HG02642 (cell line): ENCODE data around the gene NPIPA1.
"Not testable (repeated sequence)": the region's sequence is repeated elsewhere in the genome, so short reads cannot be mapped to it uniquely, and the experiment has no call there.

ENCODE experiments used
- ATAC-seq: cut with Tn5 transposase; IDR thresholded peaks from one replicate; pipeline ENCODE4 v1.9.1; 2021; ENCODE audit warnings: mild to moderate bottlenecking; ENCODE audit not compliant: unreplicated experiment, poor library complexity

NPIPA1 gene

GRCh38 chr16:14937143-14937542, at the start of gene NPIPA1:
TSS of gene NPIPA1 (plus strand) at chr16:14937443. CDS start at chr16:14937443, 0 bp downstream.
- not testable (repeated sequence) for ATAC-seq

DNA sequence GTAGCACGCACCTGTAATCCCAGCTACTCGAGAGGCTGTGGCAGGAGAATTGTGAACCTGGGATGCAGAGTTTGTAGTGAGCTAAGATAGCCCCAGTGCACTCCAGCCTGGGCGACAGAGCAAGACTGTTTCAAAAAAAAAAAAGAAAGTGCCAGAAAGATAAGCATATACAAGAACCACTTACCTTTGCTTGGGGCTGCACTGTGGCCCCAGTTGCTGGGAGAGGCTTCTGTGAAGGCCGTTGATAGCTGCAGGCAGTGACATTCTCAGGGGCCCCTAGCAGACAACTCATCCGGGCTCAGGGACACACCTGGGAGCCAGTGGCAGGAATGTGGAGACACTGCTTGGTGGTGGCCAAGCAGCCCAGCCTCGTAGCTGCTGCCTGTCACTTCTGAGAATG, 45.1 kb upstream of the NPIPA1 start:
- not testable (repeated sequence) for ATAC-seq

DNA sequence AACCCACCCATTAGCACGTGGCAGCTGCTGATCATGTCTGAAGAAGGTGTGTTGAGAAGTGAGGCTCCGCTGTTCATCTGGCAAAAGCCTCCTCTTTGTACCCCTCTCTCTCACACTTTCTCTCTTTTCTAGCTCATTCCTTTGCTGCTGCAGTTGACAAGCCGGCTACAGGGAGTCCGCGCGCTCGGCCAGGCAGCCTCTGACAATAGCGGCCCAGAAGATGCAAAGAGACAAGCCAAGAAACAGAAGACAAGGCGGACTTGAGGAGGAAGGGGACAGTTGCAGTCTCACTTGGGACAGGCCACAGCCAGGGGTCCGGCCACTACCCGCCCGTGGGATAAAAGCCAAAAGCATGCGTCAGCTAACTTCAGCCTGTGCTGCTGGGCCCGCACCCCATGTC, 41.9 kb upstream of the NPIPA1 start:
- not testable (repeated sequence) for ATAC-seq

GRCh38 chr16:14896023-14896422, 41.2 kb upstream of the NPIPA1 start:
- ATAC-seq = not testable (repeated sequence)

DNA sequence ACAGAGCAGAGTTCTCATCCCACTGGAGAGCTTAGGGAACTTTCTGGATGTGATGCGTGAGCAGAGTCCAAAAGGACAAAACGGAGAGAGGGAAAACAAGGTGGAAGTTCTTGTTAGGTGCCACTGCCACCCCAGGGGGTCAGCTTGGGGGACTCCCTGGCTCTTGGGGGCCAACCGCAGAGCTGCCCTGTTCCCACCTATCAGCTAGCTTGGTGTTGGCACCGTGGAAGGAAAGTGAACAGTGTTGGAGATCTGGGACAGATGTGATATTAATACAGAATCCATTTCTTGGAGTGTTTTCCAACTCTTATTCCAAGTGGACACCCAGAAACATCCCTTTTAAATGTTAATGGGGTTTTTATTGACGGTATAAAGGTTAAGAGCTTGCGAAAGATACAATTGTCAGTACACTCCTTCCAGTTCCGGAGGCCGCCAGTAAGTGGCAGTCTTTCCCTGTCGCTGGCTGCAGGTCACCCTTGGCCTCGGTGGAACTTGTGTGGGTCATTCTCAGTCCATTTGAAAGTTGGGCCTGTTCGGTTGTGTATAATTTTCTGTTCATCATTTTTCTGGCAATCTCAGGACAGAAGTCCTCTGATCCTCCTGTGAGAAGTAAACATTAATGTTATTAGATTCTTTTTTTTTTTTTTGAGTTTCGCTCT, 40.1 kb upstream of the NPIPA1 start:
- ATAC-seq = not testable (repeated sequence)

DNA sequence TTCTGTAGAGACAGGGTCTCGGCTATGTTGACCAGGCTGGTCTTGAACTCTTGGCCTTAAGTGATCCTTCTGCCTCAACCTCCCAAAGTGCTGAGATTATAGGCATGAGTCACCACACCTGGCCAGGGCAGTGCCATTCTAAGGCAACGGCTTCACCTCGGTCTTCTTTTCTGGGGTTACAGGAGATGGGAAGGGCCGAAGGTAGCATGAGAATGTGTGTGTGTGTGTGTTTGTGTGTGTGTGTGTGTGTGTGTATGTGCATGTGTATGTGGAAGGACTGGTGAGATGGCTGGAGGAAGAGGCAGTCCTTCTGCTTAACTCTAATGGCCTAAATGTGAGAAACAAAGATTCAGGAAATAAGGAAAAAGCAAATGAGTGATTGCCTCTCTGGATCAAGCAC, 39.1 kb upstream of the NPIPA1 start:
- not testable (repeated sequence) for ATAC-seq

DNA sequence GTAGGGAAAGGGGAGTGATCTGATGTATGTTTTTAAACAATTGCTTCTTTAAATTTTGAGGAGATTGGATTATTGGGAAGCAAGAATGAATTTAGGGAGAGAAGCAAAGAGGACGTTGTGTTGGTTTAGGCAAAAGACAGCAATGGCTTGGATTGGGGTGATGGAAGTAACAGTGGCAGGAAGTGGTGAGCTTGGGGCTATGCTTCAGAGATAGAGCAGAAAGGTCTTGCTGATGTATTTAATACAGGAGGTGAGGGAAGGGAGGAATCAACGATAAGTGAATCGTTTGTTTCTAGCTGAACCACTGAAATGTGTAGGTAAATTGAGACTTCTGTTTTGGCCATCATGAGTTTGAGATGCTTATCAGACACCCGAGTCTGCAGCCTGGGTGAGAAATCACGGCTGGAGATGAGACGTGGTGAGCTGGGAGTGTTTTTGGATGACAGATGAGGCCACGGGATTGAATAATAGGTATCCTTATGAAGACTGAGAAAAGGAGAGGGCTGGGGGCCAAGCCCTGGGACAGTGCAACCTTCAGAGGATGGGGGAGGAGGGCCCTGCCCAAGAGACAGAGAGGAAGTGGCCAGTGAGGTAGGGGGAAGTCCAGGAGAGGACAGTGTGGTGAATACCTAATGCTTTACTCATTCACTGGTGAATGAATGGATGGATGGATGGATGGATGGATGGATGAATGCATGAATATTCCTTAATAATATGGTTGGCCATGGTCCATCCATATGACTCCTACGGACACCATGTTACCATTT, 33.9 kb upstream of the NPIPA1 start:
- not testable (repeated sequence) for ATAC-seq

GRCh38 chr16:14909744-14910143, 27.5 kb upstream of the NPIPA1 start:
- not testable (repeated sequence) for ATAC-seq

DNA sequence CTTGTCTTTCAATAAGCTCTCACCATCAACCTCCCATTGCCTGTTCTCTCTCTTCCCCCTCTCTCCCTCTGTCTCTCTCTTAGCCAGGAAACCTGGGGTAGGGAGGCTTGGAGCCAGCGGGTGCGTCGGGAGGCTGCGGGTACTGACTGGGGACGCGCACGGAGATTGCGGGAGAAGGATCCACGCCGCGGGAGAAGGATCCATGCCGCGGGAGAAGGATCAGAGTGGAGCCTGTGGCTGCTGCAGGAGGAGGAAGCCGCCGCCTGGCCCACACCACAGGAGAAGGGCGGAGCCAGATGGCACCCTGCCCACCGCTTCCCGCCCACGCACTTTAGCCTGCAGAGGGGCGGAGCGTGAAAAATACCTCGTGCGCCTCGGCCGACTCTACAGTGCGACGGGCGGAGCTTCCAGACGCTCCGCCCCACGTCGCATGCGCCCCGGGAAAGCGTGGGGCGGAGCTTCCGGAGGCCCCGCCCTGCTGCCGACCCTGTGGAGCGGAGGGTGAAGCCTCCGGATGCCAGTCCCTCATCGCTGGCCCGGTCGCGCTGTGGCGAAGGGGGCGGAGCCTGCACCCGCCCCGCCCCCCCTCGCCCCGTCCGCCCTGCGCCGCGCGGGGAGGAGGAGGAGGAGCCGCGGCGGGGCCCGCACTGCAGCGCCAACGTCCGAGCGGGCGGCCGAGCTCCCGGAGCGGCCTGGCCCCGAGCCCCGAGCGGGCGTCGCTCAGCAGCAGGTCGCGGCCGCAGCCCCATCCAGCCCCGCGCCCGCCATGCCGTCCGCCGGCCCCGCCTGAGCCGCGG, 26.2 kb upstream of the NPIPA1 start:
- ATAC-seq = peak; percentile 80

- not testable (repeated sequence) for ATAC-seq
These were observed 25.3 kb upstream of the NPIPA1 start for GRCh38 chr16:14911954-14912353.

DNA sequence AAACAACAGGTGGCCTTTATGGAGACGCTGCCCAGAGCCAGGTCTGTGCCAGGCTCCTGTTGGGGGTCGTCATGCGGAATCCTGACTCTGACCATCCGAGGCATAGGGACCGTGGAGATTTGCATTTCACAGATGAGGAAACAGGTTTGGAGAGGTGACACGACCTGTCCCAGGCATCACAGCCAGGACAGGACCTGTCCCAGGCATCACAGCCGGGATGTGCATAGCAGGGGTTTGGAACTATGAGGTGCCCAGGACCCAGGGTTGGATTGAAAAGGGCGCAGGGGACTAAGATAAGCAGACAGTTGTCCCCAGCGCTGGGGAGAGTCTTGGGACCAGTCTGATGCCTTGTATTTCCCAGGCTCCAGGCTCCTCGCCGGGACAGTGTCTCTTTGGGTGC, 24.7 kb upstream of the NPIPA1 start:
- not testable (repeated sequence) for ATAC-seq

DNA sequence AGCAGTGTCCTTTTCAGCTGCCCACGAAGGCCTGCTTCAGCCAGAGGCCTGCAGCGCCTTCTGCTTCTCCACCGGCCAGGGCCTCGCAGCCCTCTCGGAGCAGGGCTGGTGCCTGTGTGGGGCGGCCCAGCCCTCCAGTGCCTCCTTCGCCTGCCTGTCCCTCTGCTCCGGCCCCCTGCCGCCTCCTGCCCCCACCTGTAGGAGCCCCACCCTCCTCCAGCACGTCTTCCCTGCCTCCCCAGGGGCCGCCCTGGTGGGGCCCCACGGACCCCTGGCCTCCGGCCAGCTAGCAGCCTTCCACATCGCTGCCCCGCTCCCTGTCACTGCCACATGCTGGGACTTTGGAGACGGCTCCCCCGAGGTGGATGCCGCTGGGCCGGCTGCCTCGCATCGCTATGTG, 18.7 kb upstream of the NPIPA1 start:
- ATAC-seq = not testable (repeated sequence)

DNA sequence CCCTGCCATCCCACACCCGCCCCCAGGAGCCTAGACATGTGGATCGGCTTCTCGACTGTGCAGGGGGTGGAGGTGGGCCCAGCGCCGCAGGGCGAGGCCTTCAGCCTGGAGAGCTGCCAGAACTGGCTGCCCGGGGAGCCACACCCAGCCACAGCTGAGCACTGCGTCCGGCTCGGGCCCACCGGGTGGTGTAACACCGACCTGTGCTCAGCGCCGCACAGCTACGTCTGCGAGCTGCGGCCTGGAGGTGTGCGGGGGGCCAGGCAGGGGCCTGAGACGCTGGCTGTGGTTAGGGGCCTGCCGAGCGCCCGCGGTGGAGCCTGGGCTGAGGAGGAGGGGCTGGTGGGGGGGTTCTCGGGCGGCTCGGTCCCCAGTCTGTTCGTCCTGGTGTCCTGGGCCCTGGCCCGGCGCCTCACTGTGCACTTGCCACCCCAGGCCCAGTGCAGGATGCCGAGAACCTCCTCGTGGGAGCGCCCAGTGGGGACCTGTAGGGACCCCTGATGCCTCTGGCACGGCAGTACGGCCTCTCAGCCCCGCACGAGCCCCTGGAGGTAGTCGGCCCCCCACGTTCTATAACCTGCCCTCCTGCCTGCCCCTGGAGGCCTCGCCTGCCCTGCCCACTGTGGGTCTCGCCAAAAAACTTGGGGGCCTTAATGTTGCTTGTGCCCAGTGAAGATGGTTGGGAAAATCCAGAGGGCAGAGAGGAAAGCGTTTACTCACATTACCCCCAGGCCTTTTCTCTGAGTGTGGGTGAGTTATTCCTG, 17.2 kb upstream of the NPIPA1 start:
- ATAC-seq = not testable (repeated sequence)

DNA sequence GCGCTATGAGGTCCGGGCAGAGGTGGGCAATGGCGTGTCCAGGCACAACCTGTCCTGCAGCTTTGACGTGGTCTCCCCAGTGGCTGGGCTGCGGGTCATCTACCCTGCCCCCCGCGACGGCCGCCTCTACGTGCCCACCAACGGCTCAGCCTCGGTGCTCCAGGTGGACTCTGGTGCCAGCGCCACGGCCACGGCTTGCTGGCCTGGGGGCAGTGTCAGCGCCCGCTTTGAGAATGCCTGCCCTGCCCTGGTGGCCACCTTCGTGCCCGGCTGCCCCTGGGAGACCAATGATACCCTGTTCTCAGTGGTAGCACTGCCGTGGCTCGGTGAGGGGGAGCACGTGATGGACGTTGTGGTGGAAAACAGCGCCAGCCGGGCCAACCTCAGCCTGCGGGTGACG, 15.0 kb upstream of the NPIPA1 start:
- ATAC-seq = not testable (repeated sequence)

GRCh38 chr16:14922968-14923367, 14.3 kb upstream of the NPIPA1 start:
- ATAC-seq = not testable (repeated sequence)

GRCh38 chr16:14923394-14924088, 13.7 kb upstream of the NPIPA1 start:
- ATAC-seq = not testable (repeated sequence)

DNA sequence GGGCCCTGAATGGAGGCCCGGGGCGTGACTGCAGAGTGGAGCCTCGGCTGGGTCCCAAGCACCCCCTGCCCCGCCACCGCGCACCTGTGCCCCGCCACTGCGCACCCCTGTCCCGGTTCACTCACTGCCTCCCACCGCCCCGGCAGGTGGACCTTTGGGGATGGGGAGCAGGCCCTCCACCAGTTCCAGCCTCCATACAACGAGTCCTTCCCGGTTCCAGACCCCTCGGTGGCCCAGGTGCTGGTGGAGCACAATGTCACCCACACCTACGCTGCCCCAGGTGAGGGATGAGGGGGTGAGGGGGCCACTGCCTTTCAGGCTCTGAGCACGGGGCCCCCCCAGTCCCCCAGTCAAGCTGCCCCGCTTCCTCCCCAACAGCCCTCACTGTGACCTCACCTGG, 12.9 kb upstream of the NPIPA1 start:
- not testable (repeated sequence) for ATAC-seq

- ATAC-seq = not testable (repeated sequence)
These were observed 12.3 kb upstream of the NPIPA1 start for GRCh38 chr16:14924982-14925381.

DNA sequence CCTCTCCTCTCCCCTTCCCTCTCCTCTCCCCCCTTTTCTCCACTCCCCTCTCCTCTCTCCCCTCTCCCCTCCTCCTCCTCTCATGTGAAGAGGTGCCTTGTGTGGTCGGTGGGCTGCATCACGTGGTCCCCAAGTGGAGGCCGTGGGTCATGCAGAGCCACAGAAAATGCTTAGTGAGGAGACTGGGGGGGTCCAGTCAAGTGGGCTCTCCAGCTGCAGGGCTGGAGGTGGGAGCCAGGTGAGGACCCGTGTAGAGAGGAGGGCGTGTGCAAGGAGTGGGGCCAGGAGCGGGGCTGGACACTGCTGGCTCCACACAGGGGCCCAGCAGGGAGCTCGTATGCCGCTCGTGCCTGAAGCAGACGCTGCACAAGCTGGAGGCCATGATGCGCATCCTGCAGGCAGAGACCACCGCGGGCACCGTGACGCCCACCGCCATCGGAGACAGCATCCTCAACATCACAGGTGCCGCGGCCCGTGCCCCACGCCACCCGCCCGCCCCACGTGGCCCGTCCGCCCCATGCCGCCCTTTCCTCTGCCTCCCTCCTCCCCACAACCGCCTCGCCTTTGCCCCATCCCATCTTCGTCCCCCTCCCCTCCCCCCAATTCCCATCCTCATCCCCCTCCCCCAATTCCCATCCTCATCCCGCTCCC, 9.1 kb upstream of the NPIPA1 start:
- ATAC-seq = not testable (repeated sequence)
